Liver (tissue), 9 donors: Measurements from ENCODE around the gene MAN1C1. TPM values are rescaled to one million over a fixed set of nuclear protein-coding genes. Genes with fewer than 3 reads are reported as not detected.

Experiments used
- DNase-seq: peaks from one replicate; pipeline ENCODE4 v3.0.0-alpha.2; 2017; ENCODE audit warnings: low spot score
- H3K27ac ChIP-seq, 2 donors: one replicate each; pipeline ENCODE4 v1.7.0; 2013; ENCODE audit warnings: inconsistent platforms in 2 of 2, low read length in 2 of 2, control low read depth in 1 of 2, low read depth in 1 of 2, mild to moderate bottlenecking in 1 of 2
- H3K27me3 ChIP-seq, 4 donors: one replicate each; pipeline versions ENCODE4 v1.6.1 to v1.7.0; 2013; ENCODE audit warnings: low read length in 3 of 4, inconsistent platforms in 1 of 4, mild to moderate bottlenecking in 1 of 4, moderate library complexity in 1 of 4; ENCODE audit not compliant: control insufficient read depth in 4 of 4, insufficient read depth in 4 of 4
- H3K36me3 ChIP-seq, 4 donors: one replicate each; pipeline versions ENCODE4 v1.6.1 to v1.7.0; 2013; ENCODE audit warnings: low read length in 3 of 4, mild to moderate bottlenecking in 3 of 4, low read depth in 1 of 4, moderate library complexity in 1 of 4; ENCODE audit not compliant: control insufficient read depth in 4 of 4, insufficient read depth in 3 of 4
- H3K4me1 ChIP-seq, 4 donors: one replicate each; pipeline versions ENCODE4 v1.6.1 to v1.7.0; 2013; ENCODE audit warnings: low read length in 3 of 4, mild to moderate bottlenecking in 3 of 4, moderate library complexity in 1 of 4; ENCODE audit not compliant: control insufficient read depth in 4 of 4, insufficient read depth in 4 of 4
- H3K4me3 ChIP-seq, 3 donors: one replicate each; pipeline versions ENCODE4 v1.6.1 to v1.7.0; 2013; ENCODE audit warnings: low read length in 3 of 3, control low read depth in 1 of 3, low read depth in 1 of 3, mild to moderate bottlenecking in 1 of 3
- H3K9ac ChIP-seq, 2 donors: one replicate each; pipeline ENCODE4 v1.7.0; 2013; ENCODE audit warnings: low read length in 2 of 2, mild to moderate bottlenecking in 2 of 2, moderate library complexity in 2 of 2, control low read depth in 1 of 2, low read depth in 1 of 2
- H3K9me3 ChIP-seq, 4 donors: one replicate each; pipeline versions ENCODE4 v1.6.1 to v1.7.0; 2013; ENCODE audit warnings: low read length in 3 of 4; ENCODE audit not compliant: control insufficient read depth in 4 of 4
- ATF3 ChIP-seq: IDR thresholded peaks from 2 replicates; pipeline ENCODE4 v1.6.1; 2016; ENCODE audit warnings: antibody characterized with exemption
- EGR1 ChIP-seq, 2 donors: IDR thresholded peaks; 2 replicates each; pipeline ENCODE4 v1.6.1; 2016 to 2018; ENCODE audit warnings: antibody characterized with exemption in 2 of 2, low read depth in 2 of 2
- FOXA1 ChIP-seq: IDR thresholded peaks from 2 replicates; pipeline ENCODE4 v1.6.1; 2016; ENCODE audit warnings: antibody characterized with exemption
- FOXA2 ChIP-seq: IDR thresholded peaks from 2 replicates; pipeline ENCODE4 v1.6.1; 2016; ENCODE audit warnings: antibody characterized with exemption
- GABPA ChIP-seq, 2 donors: IDR thresholded peaks in 1 of 2; conservative IDR thresholded peaks in 1 of 2; 2 replicates each; pipeline ENCODE4 v1.6.1; 2016; ENCODE audit warnings: antibody characterized with exemption in 2 of 2, mild to moderate bottlenecking in 1 of 2, moderate library complexity in 1 of 2
- HNF4A ChIP-seq, 2 donors: conservative IDR thresholded peaks; 2 replicates each; pipeline ENCODE4 v1.6.1; 2016; ENCODE audit warnings: antibody characterized with exemption in 2 of 2, mild to moderate bottlenecking in 2 of 2
- HNF4G ChIP-seq: IDR thresholded peaks from 2 replicates; pipeline ENCODE4 v1.6.1; 2016; ENCODE audit warnings: antibody characterized with exemption
- JUND ChIP-seq, 2 donors: IDR thresholded peaks; 2 replicates each; pipeline ENCODE4 v1.6.1; 2016; ENCODE audit warnings: antibody characterized with exemption in 2 of 2
- MAX ChIP-seq: IDR thresholded peaks from 2 replicates; pipeline ENCODE4 v1.6.1; 2016; ENCODE audit warnings: antibody characterized with exemption
- NR2F2 ChIP-seq: IDR thresholded peaks from 2 replicates; pipeline ENCODE4 v1.6.1; 2016; ENCODE audit warnings: antibody characterized with exemption
- RAD21 ChIP-seq, 2 donors: IDR thresholded peaks; 2 replicates each; pipeline ENCODE4 v1.6.1; 2016; ENCODE audit warnings: antibody characterized with exemption in 2 of 2, mild to moderate bottlenecking in 2 of 2
- REST ChIP-seq: IDR thresholded peaks from 2 replicates; pipeline ENCODE4 v1.6.1; 2016; ENCODE audit warnings: antibody characterized with exemption, mild to moderate bottlenecking
- RXRA ChIP-seq, 2 donors: IDR thresholded peaks; 2 replicates each; pipeline ENCODE4 v1.6.1; 2017 to 2018; ENCODE audit warnings: antibody characterized with exemption in 2 of 2, mild to moderate bottlenecking in 1 of 2
- SP1 ChIP-seq: IDR thresholded peaks from 2 replicates; pipeline ENCODE4 v1.6.1; 2018; ENCODE audit warnings: antibody characterized with exemption, mild to moderate bottlenecking
- TAF1 ChIP-seq: conservative IDR thresholded peaks from 2 replicates; pipeline ENCODE4 v1.6.1; 2016; ENCODE audit warnings: antibody characterized with exemption, mild to moderate bottlenecking
- YY1 ChIP-seq: IDR thresholded peaks from 2 replicates; pipeline ENCODE4 v1.6.1; 2016; ENCODE audit warnings: antibody characterized with exemption, mild to moderate bottlenecking
- WGBS: extraction: QIAGEN DNeasy Blood & Tissue Kit; methylation state at CpG from one replicate; pipeline ENCODE4 v1.1.7; 2013; 5-methylcytosine and 5-hydroxymethylcytosine counted together
- polyA plus RNA-seq, 2 donors: library from polyadenylated mRNA; stranded (reverse) in 1 of 2; unstranded in 1 of 2; fragments of 200-250 nt in 1 of 2; fragments of >200 nt in 1 of 2; fragmentation: Nextera tagmentation in 1 of 2; extraction: Ambion mirVana in 1 of 2; gene quantifications; one replicate each; pipeline versions ENCODE4 v1.2.1 to v1.2.3, GENCODE V29; 2013 to 2015
- total RNA-seq, 2 donors: library from RNA; depleted of rRNA; stranded (reverse); fragments of >200 nt; gene quantifications; one replicate each; pipeline ENCODE4 v1.2.3, GENCODE V29; 2014
- TF ChIP-seq, protein P1 (sequence below): IDR thresholded peaks from 2 replicates; pipeline ENCODE4 v1.6.1; 2016; ENCODE audit warnings: antibody characterized with exemption
- TF ChIP-seq, protein P2 (sequence below): fragments of 150-350 bp; IDR thresholded peaks from 2 replicates; pipeline ENCODE4 v1.5.1; 2017; ENCODE audit warnings: improper control_type of control experiment, low read depth, low read length; ENCODE audit not compliant: missing input control
- donor health status: healthy.
- donor health status: healthy.
- donor health status: healthy.
- donor health status: healthy.
- donor health status: healthy.

MAN1C1 gene
- total and polyA plus RNA-seq, 4 donors: 6.3 to 16.0 (median 8.1) TPM

- TF ChIP-seq MAX (no peak), HNF4A (conservative IDR thresholded peaks at IDR 0.05) (no peak), HNF4G (no peak), JUND (IDR thresholded peaks at IDR 0.05) (no peak)
Measured at GRCh38 chr1:25615563-25616094, 962 bp upstream of the MAN1C1 start (continued).

DNA sequence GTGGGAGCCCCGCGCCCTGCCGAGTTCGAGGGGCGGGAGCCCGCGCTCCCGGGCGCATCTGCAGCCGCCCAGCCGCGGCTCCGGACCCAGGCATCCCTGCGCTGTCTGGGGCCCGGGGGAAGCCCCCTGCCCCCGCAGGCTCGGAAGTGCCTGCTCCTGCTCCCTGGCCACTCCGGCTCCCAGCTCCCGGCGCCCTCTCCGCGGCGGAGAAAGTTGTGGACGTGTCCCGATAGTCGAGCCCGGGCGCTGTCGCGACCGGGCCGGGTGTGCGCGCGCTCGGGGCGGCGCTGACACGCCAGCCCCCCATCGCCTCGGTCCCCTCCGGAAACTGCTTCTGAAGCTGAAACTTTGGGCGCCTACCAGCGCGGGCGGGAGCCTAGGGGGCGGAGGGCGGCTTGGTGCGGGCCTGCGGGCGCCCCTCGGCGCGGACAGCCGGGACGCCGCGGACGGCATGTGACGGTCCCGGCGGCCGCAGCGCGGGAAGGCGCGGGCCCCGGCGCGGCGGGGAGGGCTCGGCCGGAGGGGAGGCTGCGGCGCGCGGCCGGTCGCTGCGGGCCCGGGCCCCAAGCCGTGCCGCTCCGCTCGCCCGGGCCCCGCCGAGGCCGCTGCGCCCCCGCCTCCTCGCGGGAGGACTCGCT is 515 bp downstream of the MAN1C1 start:
- Histone ChIP-seq H3K9ac (peak overlapping the region in 1 of 2 donors; percentile 36), H3K36me3 (no peaks in the 10 kb centered on the region), H3K4me1 (peaks cover 7 to 31% (median 21%) of the 10 kb centered on the region in 4 donors), H3K9me3 (no peaks in the 10 kb centered on the region), H3K27ac (peak overlapping the region; percentile 25 to 50), H3K4me3 (peak overlapping the region; percentile 70 to 82 (median 78)), H3K27me3 (no peaks in the 10 kb centered on the region)
- TF ChIP-seq NR2F2 (no peak), SP1 (no peak), YY1 (no peak), EGR1 (IDR thresholded peaks at IDR 0.05; ENCODE audit: low read depth in 2 of 2) (no peak), JUND (IDR thresholded peaks at IDR 0.05) (no peak), FOXA1 (no peak), ATF3 (no peak), TAF1 (no peak), FOXA2 (no peak), MAX (no peak), HNF4G (no peak), RAD21 (IDR thresholded peaks at IDR 0.05) (no peak), GABPA (IDR thresholded peaks at IDR 0.05 in 1 of 2, conservative IDR thresholded peaks at IDR 0.05 in 1 of 2) (no peak), RXRA (IDR thresholded peaks at IDR 0.05) (no peak), REST (no peak), HNF4A (conservative IDR thresholded peaks at IDR 0.05) (no peak)
- TF ChIP-seq, protein P1, sequence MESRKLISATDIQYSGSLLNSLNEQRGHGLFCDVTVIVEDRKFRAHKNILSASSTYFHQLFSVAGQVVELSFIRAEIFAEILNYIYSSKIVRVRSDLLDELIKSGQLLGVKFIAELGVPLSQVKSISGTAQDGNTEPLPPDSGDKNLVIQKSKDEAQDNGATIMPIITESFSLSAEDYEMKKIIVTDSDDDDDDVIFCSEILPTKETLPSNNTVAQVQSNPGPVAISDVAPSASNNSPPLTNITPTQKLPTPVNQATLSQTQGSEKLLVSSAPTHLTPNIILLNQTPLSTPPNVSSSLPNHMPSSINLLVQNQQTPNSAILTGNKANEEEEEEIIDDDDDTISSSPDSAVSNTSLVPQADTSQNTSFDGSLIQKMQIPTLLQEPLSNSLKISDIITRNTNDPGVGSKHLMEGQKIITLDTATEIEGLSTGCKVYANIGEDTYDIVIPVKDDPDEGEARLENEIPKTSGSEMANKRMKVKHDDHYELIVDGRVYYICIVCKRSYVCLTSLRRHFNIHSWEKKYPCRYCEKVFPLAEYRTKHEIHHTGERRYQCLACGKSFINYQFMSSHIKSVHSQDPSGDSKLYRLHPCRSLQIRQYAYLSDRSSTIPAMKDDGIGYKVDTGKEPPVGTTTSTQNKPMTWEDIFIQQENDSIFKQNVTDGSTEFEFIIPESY: no peak
- TF ChIP-seq, protein P2, sequence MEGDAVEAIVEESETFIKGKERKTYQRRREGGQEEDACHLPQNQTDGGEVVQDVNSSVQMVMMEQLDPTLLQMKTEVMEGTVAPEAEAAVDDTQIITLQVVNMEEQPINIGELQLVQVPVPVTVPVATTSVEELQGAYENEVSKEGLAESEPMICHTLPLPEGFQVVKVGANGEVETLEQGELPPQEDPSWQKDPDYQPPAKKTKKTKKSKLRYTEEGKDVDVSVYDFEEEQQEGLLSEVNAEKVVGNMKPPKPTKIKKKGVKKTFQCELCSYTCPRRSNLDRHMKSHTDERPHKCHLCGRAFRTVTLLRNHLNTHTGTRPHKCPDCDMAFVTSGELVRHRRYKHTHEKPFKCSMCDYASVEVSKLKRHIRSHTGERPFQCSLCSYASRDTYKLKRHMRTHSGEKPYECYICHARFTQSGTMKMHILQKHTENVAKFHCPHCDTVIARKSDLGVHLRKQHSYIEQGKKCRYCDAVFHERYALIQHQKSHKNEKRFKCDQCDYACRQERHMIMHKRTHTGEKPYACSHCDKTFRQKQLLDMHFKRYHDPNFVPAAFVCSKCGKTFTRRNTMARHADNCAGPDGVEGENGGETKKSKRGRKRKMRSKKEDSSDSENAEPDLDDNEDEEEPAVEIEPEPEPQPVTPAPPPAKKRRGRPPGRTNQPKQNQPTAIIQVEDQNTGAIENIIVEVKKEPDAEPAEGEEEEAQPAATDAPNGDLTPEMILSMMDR: no peak
- no peak for DNase-seq
- WGBS: under 1% methylated on average over 94 of the region's 94 CpGs
